ENCODE results near the gene KCNMA1. TPM values are rescaled to one million over a fixed set of nuclear protein-coding genes. Genes with fewer than 3 reads are reported as not detected.

KCNMA1 gene
- total and polyA plus RNA-seq, 10 of the 15 experiments (the other 5 are each of a cell fraction or from before 2014, with no cell fraction given): 8.5 to 77.0 (median 21.3) TPM

DNA sequence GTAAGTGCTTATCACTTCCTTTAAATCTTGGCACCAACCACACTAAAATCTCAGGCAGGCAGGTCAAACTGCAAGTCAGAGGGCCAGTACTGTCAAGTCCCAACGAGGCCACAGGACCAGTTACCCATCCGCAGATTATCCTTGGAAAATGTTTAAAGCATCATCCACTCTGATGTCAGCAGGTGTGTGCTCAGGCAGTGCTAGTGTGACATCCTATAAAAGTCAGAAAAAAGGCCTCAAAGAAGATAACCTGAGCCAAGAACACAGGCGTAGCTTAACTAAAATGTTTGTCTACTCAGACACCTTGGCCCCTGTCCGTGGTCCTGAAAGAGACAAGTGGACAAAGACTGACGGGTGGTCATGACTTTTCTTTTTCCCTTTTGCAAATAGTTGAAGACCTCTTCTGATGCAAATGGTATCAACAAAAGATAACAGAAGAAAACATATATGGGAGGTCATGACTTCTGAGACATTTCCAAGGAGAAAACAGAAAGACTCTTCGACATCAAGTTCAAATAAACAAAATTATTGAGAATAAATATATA is 309.3 kb downstream of the KCNMA1 start:
- intact Hi-C loops (cut with micrococcal nuclease; ENCODE audit: unreplicated experiment) (no loop called here), in situ Hi-C loops (cut with MboI) (no loop called here)
- no peaks in the 10 kb centered on the region for H3K36me3 ChIP-seq (ENCODE audit: control insufficient read depth in 2 of 2, insufficient read depth in 2 of 2, low read length in 1 of 2)
- WGBS (ENCODE audit: insufficient coverage, insufficient replicate concordance, low lambda C conversion rate, missing lambda C conversion rate): 59% methylated on average over 6 of the region's 6 CpGs
- no peak overlapping the region for H3K4me3 ChIP-seq
- ChIA-PET SMC1A (ENCODE audit: uncharacterized antibody, unreplicated experiment) (interaction anchor here (0.8 kb wide), 1 partner anchor 313 kb away, joined by 3 read pairs; no protein-coding TSS in a partner anchor), POLR2A (no interaction called here), RAD21 (ENCODE audit: unreplicated experiment) (no interaction called here), CTCF (interaction anchor here (0.9 kb wide), 1 partner anchor 14 kb away, joined by 3 read pairs; no protein-coding TSS in a partner anchor)
- H2AFZ ChIP-seq (ENCODE audit: control insufficient read depth, low read depth, low read length): no peak overlapping the region
- TF ChIP-seq REST (IDR thresholded peaks at IDR 0.05; ENCODE audit: low read depth, low read length): peak; percentile 91
- no peak for TF ChIP-seq EGR1 (IDR thresholded peaks at IDR 0.05; ENCODE audit: borderline replicate concordance in 1 of 2, low read depth in 2 of 2, low read length in 2 of 2)
- no peaks in the 10 kb centered on the region for H4K20me1 ChIP-seq (ENCODE audit: control insufficient read depth, insufficient read depth)
- no peaks in the 10 kb centered on the region for H3K27me3 ChIP-seq (replicated peaks in 1 of 2; ENCODE audit: control insufficient read depth in 2 of 2, insufficient read depth in 2 of 2, low read length in 1 of 2)
- no peak overlapping the region for H3K27ac ChIP-seq (ENCODE audit: control insufficient read depth, insufficient read depth)
- no peaks in the 10 kb centered on the region for H3K79me2 ChIP-seq (ENCODE audit: control insufficient read depth, insufficient read depth, low read length)
- H3K9me3 ChIP-seq (replicated peaks; ENCODE audit: control insufficient read depth, insufficient read depth, low read length): no peaks in the 10 kb centered on the region
- FAIRE-seq (no peak), DNase-seq (ENCODE audit: low read depth, low spot score) (no peak), ATAC-seq (no peak)
- no peaks in the 10 kb centered on the region for H3K4me1 ChIP-seq (ENCODE audit: control insufficient read depth, insufficient read depth, low read length)
- H3K4me2 ChIP-seq (ENCODE audit: control insufficient read depth, insufficient read depth): no peak overlapping the region
- no peak overlapping the region for H3K9ac ChIP-seq (ENCODE audit: control insufficient read depth, insufficient read depth, low read length)
- BruUV-seq (replicated peaks): no TSS peak

GRCh38 chr10:77325233-77325537 is 312.4 kb downstream of the KCNMA1 start:
- TF ChIP-seq JUND (IDR thresholded peaks at IDR 0.05; ENCODE audit: low read depth, low read length): no peak
- no peak for TF ChIP-seq USF2 (IDR thresholded peaks at IDR 0.05; ENCODE audit: borderline replicate concordance, low read depth, low read length)
- no peak for TF ChIP-seq ZNF274 (IDR thresholded peaks at IDR 0.05; ENCODE audit: insufficient read depth, insufficient read length)
- TF ChIP-seq, protein P1, sequence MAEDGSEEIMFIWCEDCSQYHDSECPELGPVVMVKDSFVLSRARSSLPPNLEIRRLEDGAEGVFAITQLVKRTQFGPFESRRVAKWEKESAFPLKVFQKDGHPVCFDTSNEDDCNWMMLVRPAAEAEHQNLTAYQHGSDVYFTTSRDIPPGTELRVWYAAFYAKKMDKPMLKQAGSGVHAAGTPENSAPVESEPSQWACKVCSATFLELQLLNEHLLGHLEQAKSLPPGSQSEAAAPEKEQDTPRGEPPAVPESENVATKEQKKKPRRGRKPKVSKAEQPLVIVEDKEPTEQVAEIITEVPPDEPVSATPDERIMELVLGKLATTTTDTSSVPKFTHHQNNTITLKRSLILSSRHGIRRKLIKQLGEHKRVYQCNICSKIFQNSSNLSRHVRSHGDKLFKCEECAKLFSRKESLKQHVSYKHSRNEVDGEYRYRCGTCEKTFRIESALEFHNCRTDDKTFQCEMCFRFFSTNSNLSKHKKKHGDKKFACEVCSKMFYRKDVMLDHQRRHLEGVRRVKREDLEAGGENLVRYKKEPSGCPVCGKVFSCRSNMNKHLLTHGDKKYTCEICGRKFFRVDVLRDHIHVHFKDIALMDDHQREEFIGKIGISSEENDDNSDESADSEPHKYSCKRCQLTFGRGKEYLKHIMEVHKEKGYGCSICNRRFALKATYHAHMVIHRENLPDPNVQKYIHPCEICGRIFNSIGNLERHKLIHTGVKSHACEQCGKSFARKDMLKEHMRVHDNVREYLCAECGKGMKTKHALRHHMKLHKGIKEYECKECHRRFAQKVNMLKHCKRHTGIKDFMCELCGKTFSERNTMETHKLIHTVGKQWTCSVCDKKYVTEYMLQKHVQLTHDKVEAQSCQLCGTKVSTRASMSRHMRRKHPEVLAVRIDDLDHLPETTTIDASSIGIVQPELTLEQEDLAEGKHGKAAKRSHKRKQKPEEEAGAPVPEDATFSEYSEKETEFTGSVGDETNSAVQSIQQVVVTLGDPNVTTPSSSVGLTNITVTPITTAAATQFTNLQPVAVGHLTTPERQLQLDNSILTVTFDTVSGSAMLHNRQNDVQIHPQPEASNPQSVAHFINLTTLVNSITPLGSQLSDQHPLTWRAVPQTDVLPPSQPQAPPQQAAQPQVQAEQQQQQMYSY (CRISPR knock-in tag; IDR thresholded peaks at IDR 0.05): no peak
- TF ChIP-seq POLR2AphosphoS5 (IDR thresholded peaks at IDR 0.05; ENCODE audit: low read length): no peak
- no peaks in the 10 kb centered on the region for H4K20me1 ChIP-seq (ENCODE audit: control insufficient read depth, insufficient read depth)
- DNase-seq (ENCODE audit: low read depth, low spot score) (no peak), FAIRE-seq (no peak), ATAC-seq (no peak)
- intact Hi-C loops (cut with micrococcal nuclease; ENCODE audit: unreplicated experiment): no loop called here
- no peaks in the 10 kb centered on the region for H3K9me3 ChIP-seq (replicated peaks; ENCODE audit: control insufficient read depth, insufficient read depth, low read length)
- 25% methylated on average over 4 of the region's 4 CpGs for WGBS (ENCODE audit: insufficient coverage, insufficient replicate concordance, low lambda C conversion rate, missing lambda C conversion rate)
- SMC1A ChIA-PET (ENCODE audit: uncharacterized antibody, unreplicated experiment): interaction anchor here (0.8 to 2.6 kb wide), 3 partner anchors 11 to 102 kb away, joined by 3 to 6 read pairs (median 6); no protein-coding TSS in a partner anchor
- CTCF ChIA-PET: interaction anchor here (1.0 kb wide), 1 partner anchor 12 kb away, joined by 3 read pairs; no protein-coding TSS in a partner anchor
- H2AFZ ChIP-seq (ENCODE audit: control insufficient read depth, low read depth, low read length): no peak overlapping the region
- H3K27ac ChIP-seq (ENCODE audit: control insufficient read depth, insufficient read depth): no peak overlapping the region
- no peak overlapping the region for H3K9ac ChIP-seq (ENCODE audit: control insufficient read depth, insufficient read depth, low read length)
- no peak overlapping the region for H3K4me3 ChIP-seq
- no peaks in the 10 kb centered on the region for H3K4me1 ChIP-seq (ENCODE audit: control insufficient read depth, insufficient read depth, low read length)
- RAD21 ChIA-PET (ENCODE audit: unreplicated experiment): interaction anchor here (0.7 kb wide), 1 partner anchor 78 kb away, joined by 3 read pairs; no protein-coding TSS in a partner anchor
- in situ Hi-C loops (cut with MboI): no loop called here
- POLR2A ChIA-PET: no interaction called here
- H3K4me2 ChIP-seq (ENCODE audit: control insufficient read depth, insufficient read depth): no peak overlapping the region
- H3K36me3 ChIP-seq (ENCODE audit: control insufficient read depth in 2 of 2, insufficient read depth in 2 of 2, low read length in 1 of 2): no peaks in the 10 kb centered on the region
- no peaks in the 10 kb centered on the region for H3K27me3 ChIP-seq (replicated peaks in 1 of 2; ENCODE audit: control insufficient read depth in 2 of 2, insufficient read depth in 2 of 2, low read length in 1 of 2)
- H3K79me2 ChIP-seq (ENCODE audit: control insufficient read depth, insufficient read depth, low read length): no peaks in the 10 kb centered on the region
- BruUV-seq (replicated peaks): no TSS peak
